Amygdala (tissue), 56 donors: ENCODE measurements around the gene HEPACAM.

Source experiments
- DNase-seq, 56 donors: peaks; one replicate each; lab custom pipeline; 2025; lab: John Stamatoyannopoulos, UW

The HEPACAM gene

DNA sequence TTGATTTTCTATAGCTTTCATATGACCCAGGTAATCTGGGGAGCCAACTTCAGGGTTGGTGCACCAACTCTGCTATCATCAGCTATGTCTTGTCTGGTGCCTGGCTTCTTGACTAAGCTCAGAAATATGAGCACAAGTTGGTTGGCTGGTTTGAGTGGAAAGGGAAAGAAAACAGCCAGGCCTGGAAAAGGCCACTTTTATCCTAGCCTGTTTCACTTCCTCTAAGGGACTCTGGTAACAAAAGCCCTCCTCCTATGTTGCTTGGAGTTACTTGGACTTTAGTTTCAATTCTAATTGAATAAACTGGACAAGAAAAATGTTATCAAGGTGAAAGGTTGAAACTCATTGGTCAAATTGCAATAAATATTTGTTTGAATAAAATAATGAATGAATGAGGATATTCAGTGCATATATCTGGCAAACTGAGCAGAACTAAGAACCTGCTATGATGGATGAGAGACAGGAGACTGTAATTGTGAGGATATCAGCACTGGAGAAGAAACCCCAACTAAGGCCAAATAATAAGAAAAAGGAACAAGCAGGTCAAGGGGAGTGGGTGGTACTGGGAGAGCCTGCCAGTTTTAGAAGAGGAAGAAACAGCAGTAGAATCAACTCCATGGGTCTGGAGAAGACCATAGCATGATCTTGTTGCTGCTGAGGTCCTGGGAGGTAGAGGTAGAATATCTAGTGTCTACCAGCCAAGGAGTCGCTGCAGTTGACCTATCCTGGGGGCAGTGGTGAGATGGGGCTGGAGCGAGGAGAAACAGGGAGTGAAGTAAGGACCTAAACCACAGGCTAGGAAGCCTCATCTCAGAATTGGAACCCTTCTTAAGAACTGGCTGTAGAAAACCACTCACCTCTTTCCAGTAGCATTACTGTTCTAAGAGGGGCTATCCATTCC lies 46.4 kb downstream of the HEPACAM start:
- DNase-seq = no peak

DNA sequence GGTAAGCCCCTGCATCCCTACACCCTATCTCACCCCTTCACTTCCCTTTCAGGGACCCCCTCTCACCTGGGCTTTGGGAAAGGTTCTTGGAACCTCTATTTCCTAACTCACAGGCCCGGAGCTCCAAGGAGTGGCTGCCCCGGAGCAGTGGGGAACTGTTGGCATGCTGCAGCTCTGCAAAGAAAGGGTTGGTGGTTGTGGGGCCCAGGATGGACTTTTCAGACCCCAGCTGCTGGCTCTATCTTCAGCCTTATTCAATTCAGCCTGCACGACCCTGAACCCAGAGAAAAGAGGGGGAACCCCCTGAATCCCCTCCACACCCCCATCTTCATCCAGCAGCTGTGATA lies 48.2 kb downstream of the HEPACAM start:
- DNase-seq = no peak

DNA sequence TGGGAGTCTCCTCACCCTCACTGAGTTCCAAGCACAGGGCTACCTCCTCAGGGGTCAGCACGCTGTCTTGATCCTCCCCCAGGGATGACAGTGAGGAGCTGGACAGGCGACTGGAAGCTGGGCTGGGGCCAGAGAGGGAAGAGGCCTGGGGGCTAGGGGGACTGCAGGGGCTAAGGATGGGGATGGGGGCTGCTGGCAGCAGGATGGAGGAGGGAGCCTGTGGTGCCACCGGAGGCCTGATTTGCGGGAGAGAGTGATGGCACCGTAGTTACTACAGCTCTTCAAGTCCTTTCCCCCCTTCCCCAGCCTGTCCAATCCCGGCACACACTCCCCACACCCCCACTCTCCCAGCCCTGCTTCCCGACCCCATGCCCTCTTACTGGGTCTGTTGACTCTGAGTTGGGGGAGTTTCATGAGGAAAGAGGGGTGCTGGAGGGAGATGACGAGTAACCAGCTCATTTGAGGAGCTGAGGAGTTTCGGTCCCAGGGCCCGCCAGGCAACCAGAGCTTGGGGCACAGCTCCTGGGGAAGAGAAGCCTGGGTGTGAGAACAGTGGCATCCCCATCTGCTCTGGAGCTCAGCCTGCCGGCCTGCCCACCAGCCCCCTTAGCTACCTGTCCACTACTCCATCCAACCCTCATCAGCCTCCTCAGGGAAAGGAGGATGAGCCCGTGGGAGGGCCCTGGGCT lies 48.7 kb downstream of the HEPACAM start:
- no peak for DNase-seq

DNA sequence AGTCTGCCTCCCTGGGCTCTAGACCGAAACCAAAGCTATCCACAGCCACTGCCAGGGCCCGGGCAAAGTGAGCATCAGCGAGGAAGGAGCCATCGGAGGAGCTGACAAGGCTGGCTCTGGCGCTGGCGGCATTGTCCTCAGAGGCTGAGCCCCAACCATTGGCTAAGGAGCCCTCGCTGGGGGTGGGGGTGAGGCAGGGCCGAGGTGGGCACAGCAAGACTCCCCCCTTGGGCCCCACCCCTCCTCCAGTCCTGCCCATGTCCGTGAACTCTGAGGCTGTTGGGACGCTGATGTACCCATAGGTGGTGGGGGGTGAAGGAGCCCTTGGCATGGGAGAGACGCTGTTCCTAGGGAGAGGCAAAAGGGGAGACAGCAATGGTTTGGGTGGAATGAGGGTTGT lies 49.4 kb downstream of the HEPACAM start:
- DNase-seq = no peak

GRCh38 chr11:124884869-124885479 lies 50.9 kb downstream of the HEPACAM start:
- DNase-seq = no peak

DNA sequence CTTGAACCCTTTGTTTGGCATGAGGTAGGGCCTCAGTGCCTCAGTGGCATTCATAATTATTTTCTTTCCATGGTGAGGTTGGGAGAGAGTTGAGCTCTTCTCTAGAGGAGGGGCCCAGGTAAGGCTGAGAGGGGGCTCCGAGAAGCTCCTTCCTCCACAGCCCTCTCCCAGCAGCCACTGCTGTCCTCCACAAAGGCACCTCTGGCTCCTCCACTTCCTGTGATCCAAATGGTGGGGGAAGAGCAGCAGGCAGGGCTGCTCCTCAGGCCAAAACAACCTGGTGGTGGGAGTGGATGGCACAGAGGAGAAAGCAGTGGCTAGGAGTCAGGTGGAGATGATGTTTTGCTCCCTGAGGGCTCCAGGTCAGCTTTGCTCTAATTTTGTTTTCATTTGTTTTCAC lies 51.5 kb downstream of the HEPACAM start:
- no peak for DNase-seq

GRCh38 chr11:124882339-124883071 lies 53.3 kb downstream of the HEPACAM start:
- no peak for DNase-seq

DNA sequence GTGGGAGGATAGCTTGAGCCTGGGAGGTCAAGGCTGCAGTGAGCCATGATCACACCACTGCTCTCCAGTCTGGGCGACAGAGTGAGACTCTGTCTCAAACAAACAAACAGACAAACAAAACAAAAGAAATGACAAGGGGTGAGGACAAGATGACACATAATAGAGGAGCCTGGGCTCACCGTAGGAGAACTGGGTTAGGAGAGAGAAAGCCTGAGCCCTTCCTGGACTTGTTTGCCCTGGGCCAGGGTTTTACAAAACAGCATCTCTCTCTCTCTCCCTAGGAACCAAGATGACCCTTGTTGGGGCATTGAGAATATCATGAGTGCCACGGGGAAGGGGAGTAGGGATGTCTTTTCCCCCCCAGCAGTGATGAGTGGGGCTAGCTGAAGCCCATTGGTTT lies 54.9 kb downstream of the HEPACAM start:
- DNase-seq = no peak

GRCh38 chr11:124880290-124880611 lies 55.6 kb downstream of the HEPACAM start:
- DNase-seq = no peak

- DNase-seq = no peak
Measured at GRCh38 chr11:124879493-124880289, 56.2 kb downstream of the HEPACAM start.

GRCh38 chr11:124878759-124879492 lies 56.9 kb downstream of the HEPACAM start:
- no peak for DNase-seq

GRCh38 chr11:124877910-124878758 lies 57.7 kb downstream of the HEPACAM start:
- no peak for DNase-seq

DNA sequence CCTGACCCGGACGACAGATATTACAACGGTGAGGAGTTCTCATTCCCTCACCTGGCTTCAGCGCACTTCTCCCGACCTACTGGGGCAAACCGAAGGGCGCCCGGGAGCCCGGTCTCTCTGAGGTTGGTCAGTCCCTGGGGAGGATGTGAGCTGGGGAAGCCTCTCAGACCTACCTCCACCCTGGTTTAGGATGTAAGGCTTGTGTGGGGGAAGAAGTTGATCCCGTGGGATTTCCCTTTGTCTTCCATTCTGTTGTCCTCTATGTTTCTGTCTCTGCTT lies 58.3 kb downstream of the HEPACAM start:
- no peak for DNase-seq

DNA sequence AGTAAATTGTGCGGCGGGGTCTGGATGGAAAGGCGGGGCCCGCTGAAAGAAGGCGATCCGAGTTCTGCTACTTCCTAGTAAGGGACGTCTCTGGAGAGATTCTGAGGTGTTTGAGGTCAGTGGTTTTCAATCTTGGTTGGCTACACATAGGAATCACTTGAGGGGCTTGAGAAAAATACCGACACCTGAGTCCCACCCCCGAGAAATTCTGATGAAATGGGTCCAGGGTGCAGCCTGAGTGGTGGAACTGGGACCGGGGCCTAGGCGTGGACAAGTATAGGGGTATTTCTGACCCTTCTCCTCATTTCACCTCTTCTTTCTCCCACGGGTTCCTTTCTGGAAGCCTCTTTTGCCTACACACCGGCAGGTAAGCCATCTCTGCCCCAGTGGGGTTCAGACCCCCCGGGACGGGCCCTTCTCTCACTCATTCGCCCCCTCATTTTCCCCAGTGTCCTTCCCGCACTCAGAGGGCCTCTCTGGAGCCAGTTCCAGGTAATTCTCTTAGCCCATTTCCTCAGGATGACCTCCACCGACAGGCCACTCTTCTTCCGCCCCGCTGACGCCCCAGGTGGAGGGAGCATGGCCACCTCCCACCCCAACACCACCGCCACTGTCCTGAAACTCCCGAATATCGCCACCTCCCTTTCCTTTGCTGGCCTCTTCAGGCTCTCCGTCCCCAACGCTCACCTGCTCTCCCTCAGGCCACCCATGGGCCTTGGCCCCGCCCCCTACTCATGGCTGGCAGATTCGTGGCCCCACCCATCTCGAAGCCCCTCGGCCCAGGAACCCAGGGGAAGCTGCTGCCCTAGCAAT lies 58.8 kb downstream of the HEPACAM start:
- no peak for DNase-seq

DNA sequence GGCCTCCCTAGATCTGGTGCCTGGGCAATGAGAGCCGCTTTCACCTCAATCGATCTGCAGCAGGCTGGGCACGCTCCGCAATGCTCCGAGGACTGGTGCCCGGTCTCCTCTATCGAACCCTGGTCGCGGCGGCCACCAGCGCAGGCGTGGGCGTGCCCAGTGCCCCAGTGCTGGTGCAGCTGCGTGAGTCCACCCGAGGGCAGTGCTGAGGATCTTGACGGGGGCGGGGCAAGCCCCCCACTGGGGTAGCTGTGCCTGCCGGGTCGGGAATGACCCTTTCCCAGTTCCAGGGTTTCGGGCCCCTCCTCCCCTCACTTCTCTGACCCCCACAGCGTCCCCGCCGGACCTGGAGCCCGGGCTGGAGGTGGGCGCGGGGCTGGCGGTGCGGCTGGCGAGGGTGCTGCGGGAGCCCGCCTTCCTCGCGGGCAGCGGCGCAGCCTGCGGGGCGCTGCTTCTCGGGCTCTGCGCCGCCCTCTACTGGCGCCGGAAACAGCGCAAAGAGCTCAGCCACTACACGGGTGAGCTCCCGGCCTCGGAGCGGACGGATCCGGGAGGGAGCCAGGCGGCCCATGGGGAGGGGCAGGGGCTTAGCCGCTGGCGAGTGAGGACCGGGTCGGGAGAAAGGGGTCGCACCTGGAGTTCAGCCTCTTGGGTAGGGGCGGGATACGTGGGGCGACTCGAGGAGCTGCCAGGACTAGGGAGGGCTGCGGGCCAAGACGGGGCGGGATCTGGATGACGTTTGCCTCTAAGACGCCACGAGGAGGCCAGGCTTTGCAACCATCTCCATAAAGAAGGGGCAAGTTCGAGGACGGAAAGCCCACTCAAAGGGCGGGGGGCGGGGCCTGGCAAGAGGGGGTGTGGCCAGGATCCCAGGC lies 59.7 kb downstream of the HEPACAM start:
- peak in 55 of 56 donors; percentile 49 to 97 (median 85) for DNase-seq

GRCh38 chr11:124875401-124875800 lies 60.4 kb downstream of the HEPACAM start:
- no peak for DNase-seq
